ENCODE data around the gene PPTC7. TPM values are rescaled to one million over a fixed set of nuclear protein-coding genes. Genes with fewer than 3 reads are reported as not detected.

PPTC7 gene
- total and polyA plus RNA-seq, 2 experiments from 2014 or later: 2.4 to 3.4 TPM

- H4K20me1 ChIP-seq (ENCODE audit: insufficient read depth): no peaks in the 10 kb centered on the region
- 0 out of 2 replicates have a peak, but pooled peaks cover 2% of the 10 kb centered on the region for H3K27me3 ChIP-seq (replicated peaks; ENCODE audit: insufficient read depth)
- no peaks in the 10 kb centered on the region for H3K36me3 ChIP-seq (ENCODE audit: low read depth)
- no peak overlapping the region for H3K9ac ChIP-seq
- H3K27ac ChIP-seq: no peak overlapping the region
- no peak for DNase-seq
- no peaks in the 10 kb centered on the region for H3F3A ChIP-seq (ENCODE audit: insufficient read depth)
- H2AFZ ChIP-seq: no peak overlapping the region
- no peak overlapping the region for H3K4me2 ChIP-seq (ENCODE audit: unreplicated experiment)
- H3K9me3 ChIP-seq (ENCODE audit: low read depth): no peaks in the 10 kb centered on the region
- in situ Hi-C loops (cut with MboI): loop anchor here (10.0 kb wide), 1 partner anchor 78 kb away; no protein-coding TSS in a partner anchor
- no peak overlapping the region for H3K4me3 ChIP-seq
- H3K79me2 ChIP-seq (ENCODE audit: insufficient read depth): no peaks in the 10 kb centered on the region
- TF ChIP-seq EZH2phosphoT487 (IDR thresholded peaks at IDR 0.05; ENCODE audit: insufficient read depth, low read depth): no peak
- TF ChIP-seq EZH2 (IDR thresholded peaks at IDR 0.05; ENCODE audit: insufficient read depth, poor library complexity, severe bottlenecking): no peak
- WGBS, 2 experiments (ENCODE audit: low coverage in 1 of 2, low lambda C conversion rate in 2 of 2, missing lambda C conversion rate in 2 of 2): 87 to 94% methylated on average over 3 of the region's 3 CpGs
- H3K9me2 ChIP-seq (ENCODE audit: insufficient read depth): no peaks in the 10 kb centered on the region
- no peaks in the 10 kb centered on the region for H3K4me1 ChIP-seq (ENCODE audit: insufficient read depth)
These were observed 66.1 kb downstream of the PPTC7 start for GRCh38 chr12:110516995-110517394.

DNA sequence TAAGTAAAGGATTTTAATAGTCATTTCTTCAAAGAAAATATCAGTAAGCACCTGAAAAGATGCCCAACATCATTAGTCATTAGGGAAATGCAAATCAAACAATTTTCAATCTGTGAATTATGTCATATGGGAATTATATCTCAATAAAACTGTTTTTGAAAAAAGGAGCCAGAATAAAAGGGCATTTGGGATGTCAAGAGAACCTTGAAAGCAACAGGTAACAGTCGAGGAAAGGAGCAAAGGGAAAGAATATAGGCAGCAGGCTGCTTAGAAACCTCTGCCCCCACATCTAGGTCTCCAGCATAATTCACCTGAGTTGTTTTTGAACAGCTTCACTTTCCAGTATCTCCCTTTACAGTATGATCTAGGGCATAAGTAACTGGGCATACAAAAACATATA, 68.8 kb downstream of the PPTC7 start:
- DNase-seq: no peak
- H3K4me2 ChIP-seq (ENCODE audit: unreplicated experiment): no peak overlapping the region
- H3K9me2 ChIP-seq (ENCODE audit: insufficient read depth): no peaks in the 10 kb centered on the region
- no peak for TF ChIP-seq EZH2 (IDR thresholded peaks at IDR 0.05; ENCODE audit: insufficient read depth, poor library complexity, severe bottlenecking)
- no peak for TF ChIP-seq EZH2phosphoT487 (IDR thresholded peaks at IDR 0.05; ENCODE audit: insufficient read depth, low read depth)
- no peaks in the 10 kb centered on the region for H4K20me1 ChIP-seq (ENCODE audit: insufficient read depth)
- no peak overlapping the region for H3K9ac ChIP-seq
- H3K4me3 ChIP-seq: no peak overlapping the region
- H3K27ac ChIP-seq: no peak overlapping the region
- no peak overlapping the region for H2AFZ ChIP-seq
- no peaks in the 10 kb centered on the region for H3K4me1 ChIP-seq (ENCODE audit: insufficient read depth)
- H3F3A ChIP-seq (ENCODE audit: insufficient read depth): no peaks in the 10 kb centered on the region
- H3K79me2 ChIP-seq (ENCODE audit: insufficient read depth): no peaks in the 10 kb centered on the region
- in situ Hi-C loops (cut with MboI): loop anchor here (10.0 kb wide), 1 partner anchor 80 kb away; no protein-coding TSS in a partner anchor
- H3K27me3 ChIP-seq (replicated peaks; ENCODE audit: insufficient read depth): 0 out of 2 replicates have a peak, but pooled peaks cover 2% of the 10 kb centered on the region
- WGBS, 2 experiments (ENCODE audit: low coverage in 1 of 2, low lambda C conversion rate in 2 of 2, missing lambda C conversion rate in 2 of 2): 80 to 91% methylated on average over 1 of the region's 1 CpG
- H3K36me3 ChIP-seq (ENCODE audit: low read depth): no peaks in the 10 kb centered on the region
- H3K9me3 ChIP-seq (ENCODE audit: low read depth): no peaks in the 10 kb centered on the region

- Histone ChIP-seq H3K9ac (no peak overlapping the region), H4K20me1 (ENCODE audit: insufficient read depth) (no peaks in the 10 kb centered on the region), H2AFZ (no peak overlapping the region), H3K4me2 (ENCODE audit: unreplicated experiment) (no peak overlapping the region), H3K36me3 (ENCODE audit: low read depth) (no peaks in the 10 kb centered on the region), H3K9me3 (ENCODE audit: low read depth) (no peaks in the 10 kb centered on the region), H3F3A (ENCODE audit: insufficient read depth) (no peaks in the 10 kb centered on the region), H3K27me3 (replicated peaks; ENCODE audit: insufficient read depth) (0 out of 2 replicates have a peak, but pooled peaks cover 2% of the 10 kb centered on the region), H3K27ac (no peak overlapping the region), H3K79me2 (ENCODE audit: insufficient read depth) (no peaks in the 10 kb centered on the region), H3K4me1 (ENCODE audit: insufficient read depth) (no peaks in the 10 kb centered on the region), H3K9me2 (ENCODE audit: insufficient read depth) (no peaks in the 10 kb centered on the region), H3K4me3 (no peak overlapping the region)
- TF ChIP-seq EZH2 (IDR thresholded peaks at IDR 0.05; ENCODE audit: insufficient read depth, poor library complexity, severe bottlenecking): no peak
- TF ChIP-seq EZH2phosphoT487 (IDR thresholded peaks at IDR 0.05; ENCODE audit: insufficient read depth, low read depth): no peak
- DNase-seq: no peak
- in situ Hi-C loops (cut with MboI): loop anchor here (10.0 kb wide), 1 partner anchor 81 kb away; no protein-coding TSS in a partner anchor
- 46 to 48% methylated on average over 5 to 6 of the region's 6 CpGs for WGBS, 2 experiments (ENCODE audit: low coverage in 1 of 2, low lambda C conversion rate in 2 of 2, missing lambda C conversion rate in 2 of 2)
These were observed 69.3 kb downstream of the PPTC7 start for GRCh38 chr12:110513842-110514241.

DNA sequence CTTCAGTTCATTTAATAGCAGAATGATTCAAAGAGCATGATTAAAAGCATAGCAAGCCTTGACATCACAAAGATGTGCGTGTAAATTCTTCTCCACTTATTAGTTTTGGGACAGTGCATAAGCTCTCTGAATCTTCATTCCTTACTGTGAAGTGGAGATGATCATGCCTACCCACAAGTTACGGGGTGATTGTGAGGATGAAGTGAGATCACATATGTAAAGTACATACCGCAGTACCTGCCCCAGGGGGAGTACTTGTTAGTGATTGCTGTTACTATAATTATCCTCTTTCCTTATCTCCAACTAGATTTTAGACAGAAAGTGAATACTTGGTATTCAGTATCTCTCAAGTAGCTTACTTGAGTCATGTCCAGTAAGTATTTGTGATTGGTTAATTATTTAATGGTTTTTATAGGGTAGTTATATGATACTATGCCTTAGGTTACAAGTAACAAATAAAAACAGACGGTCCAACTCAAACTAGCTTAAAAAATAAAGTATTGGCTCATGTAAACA, 75.0 kb downstream of the PPTC7 start:
- in situ Hi-C loops (cut with MboI): no loop called here
- no peak for DNase-seq

More for the DNA sequence above, 75.0 kb downstream of the PPTC7 start:
- no peaks in the 10 kb centered on the region for H3K79me2 ChIP-seq (ENCODE audit: insufficient read depth)
- H3K9me2 ChIP-seq (ENCODE audit: insufficient read depth): no peaks in the 10 kb centered on the region
- H3K9me3 ChIP-seq (ENCODE audit: low read depth): no peaks in the 10 kb centered on the region
- H3F3A ChIP-seq (ENCODE audit: insufficient read depth): no peaks in the 10 kb centered on the region
- H3K36me3 ChIP-seq (ENCODE audit: low read depth): no peaks in the 10 kb centered on the region
- H3K4me3 ChIP-seq: no peak overlapping the region
- WGBS, 2 experiments (ENCODE audit: low coverage in 1 of 2, low lambda C conversion rate in 2 of 2, missing lambda C conversion rate in 2 of 2): 93 to 94% methylated on average over 4 of the region's 4 CpGs
- no peak overlapping the region for H3K9ac ChIP-seq
- no peak overlapping the region for H3K4me2 ChIP-seq (ENCODE audit: unreplicated experiment)
- no peaks in the 10 kb centered on the region for H4K20me1 ChIP-seq (ENCODE audit: insufficient read depth)
- H2AFZ ChIP-seq: no peak overlapping the region
- no peak overlapping the region for H3K27ac ChIP-seq
- H3K27me3 ChIP-seq (replicated peaks; ENCODE audit: insufficient read depth): no peaks in the 10 kb centered on the region
- TF ChIP-seq EZH2 (IDR thresholded peaks at IDR 0.05; ENCODE audit: insufficient read depth, poor library complexity, severe bottlenecking) (no peak), EZH2phosphoT487 (IDR thresholded peaks at IDR 0.05; ENCODE audit: insufficient read depth, low read depth) (no peak)
- H3K4me1 ChIP-seq (ENCODE audit: insufficient read depth): no peaks in the 10 kb centered on the region
